Testis (tissue), 2 donors: ENCODE results near the gene FRAS1.

ENCODE experiments used
- POLR2A ChIP-seq: fragments of 450-650 bp; IDR thresholded peaks from one replicate; pipeline ENCODE4 v1.6.1; 2017; ENCODE audit warnings: antibody characterized with exemption, mild to moderate bottlenecking, moderate library complexity
- TF ChIP-seq, protein P1 (sequence below), 3 experiments: fragments of 450-650 bp in 2 of 3; fragments of 200-600 bp in 1 of 3; sonication (generic) in 1 of 3; IDR thresholded peaks; one replicate each; pipeline ENCODE4 v1.5.1; 2016 to 2019; ENCODE audit warnings: antibody characterized with exemption in 3 of 3, mild to moderate bottlenecking in 2 of 3, moderate library complexity in 1 of 3

DNA sequence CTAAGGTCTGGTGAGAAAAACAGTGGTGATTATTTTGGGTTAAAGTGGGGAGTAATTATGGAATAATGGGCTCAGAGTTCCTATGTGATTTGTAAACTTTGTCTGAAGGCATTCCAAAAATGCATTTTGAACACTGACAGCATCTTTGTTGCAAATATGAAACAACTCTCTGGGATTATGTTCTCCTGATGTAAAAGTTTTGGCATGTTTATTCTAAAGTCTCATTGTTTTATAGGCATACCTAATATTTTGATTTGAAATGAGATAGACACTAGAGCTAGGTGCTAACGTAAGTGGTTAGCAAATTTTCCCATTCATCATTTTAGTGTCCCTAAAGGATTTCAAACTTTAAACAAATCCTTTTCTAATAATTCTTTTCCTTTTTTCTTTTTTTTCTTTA lies 353.6 kb downstream of the FRAS1 start:
- TF ChIP-seq, protein P1, sequence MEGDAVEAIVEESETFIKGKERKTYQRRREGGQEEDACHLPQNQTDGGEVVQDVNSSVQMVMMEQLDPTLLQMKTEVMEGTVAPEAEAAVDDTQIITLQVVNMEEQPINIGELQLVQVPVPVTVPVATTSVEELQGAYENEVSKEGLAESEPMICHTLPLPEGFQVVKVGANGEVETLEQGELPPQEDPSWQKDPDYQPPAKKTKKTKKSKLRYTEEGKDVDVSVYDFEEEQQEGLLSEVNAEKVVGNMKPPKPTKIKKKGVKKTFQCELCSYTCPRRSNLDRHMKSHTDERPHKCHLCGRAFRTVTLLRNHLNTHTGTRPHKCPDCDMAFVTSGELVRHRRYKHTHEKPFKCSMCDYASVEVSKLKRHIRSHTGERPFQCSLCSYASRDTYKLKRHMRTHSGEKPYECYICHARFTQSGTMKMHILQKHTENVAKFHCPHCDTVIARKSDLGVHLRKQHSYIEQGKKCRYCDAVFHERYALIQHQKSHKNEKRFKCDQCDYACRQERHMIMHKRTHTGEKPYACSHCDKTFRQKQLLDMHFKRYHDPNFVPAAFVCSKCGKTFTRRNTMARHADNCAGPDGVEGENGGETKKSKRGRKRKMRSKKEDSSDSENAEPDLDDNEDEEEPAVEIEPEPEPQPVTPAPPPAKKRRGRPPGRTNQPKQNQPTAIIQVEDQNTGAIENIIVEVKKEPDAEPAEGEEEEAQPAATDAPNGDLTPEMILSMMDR (IDR thresholded peaks at IDR 0.05) = no peak
- no peak for TF ChIP-seq POLR2A
